Upper lobe of left lung (tissue), 4 donors: Measurements from ENCODE around the gene SELENOO.

Experiments used
- CTCF ChIP-seq, 6 experiments: fragments of 450-650 bp in 4 of 6; fragments of 200-600 bp in 2 of 6; sonication (generic) in 2 of 6; IDR thresholded peaks; one replicate each; pipeline ENCODE4 v1.5.1; 2016 to 2019; ENCODE audit warnings: antibody characterized with exemption in 6 of 6
- POLR2A ChIP-seq, 4 donors: fragments of 450-650 bp; IDR thresholded peaks; one replicate each; pipeline ENCODE4 v1.5.1; 2016 to 2017; ENCODE audit warnings: antibody characterized with exemption in 4 of 4, mild to moderate bottlenecking in 2 of 4
- POLR2AphosphoS5 ChIP-seq, 2 donors: sonication (generic); formaldehyde crosslinking; IDR thresholded peaks; one replicate each; pipeline ENCODE4 v1.5.1; 2017; ENCODE audit warnings: antibody characterized with exemption in 2 of 2

- TF ChIP-seq POLR2A (IDR thresholded peaks at IDR 0.05), result no peak
- no peak for TF ChIP-seq CTCF (IDR thresholded peaks at IDR 0.05)
- TF ChIP-seq POLR2AphosphoS5 (IDR thresholded peaks at IDR 0.05), result no peak
Observed at GRCh38 chr22:50186761-50187523, 13.9 kb upstream of the SELENOO start.
